H9 (cell line): ENCODE data around the gene PPP1CA. TPM values are rescaled to one million over a fixed set of nuclear protein-coding genes. Genes with fewer than 3 reads are reported as not detected.

Source experiments
- DNase-seq: peaks from one replicate; pipeline ENCODE4 v3.0.0-alpha.2; 2017
- H2AFZ ChIP-seq: one replicate; pipeline ENCODE4 v1.6.1; 2013; ENCODE audit warnings: mild to moderate bottlenecking, low read length, control low read depth, moderate library complexity
- H2AK5ac ChIP-seq: 2 replicates; pipeline ENCODE4 v1.6.1; 2013; ENCODE audit warnings: low read length, control low read depth, mixed read lengths; ENCODE audit not compliant: insufficient read length
- H2BK120ac ChIP-seq: one replicate; pipeline ENCODE4 v1.6.1; 2013; ENCODE audit warnings: low read depth, mild to moderate bottlenecking, low read length, control low read depth, inconsistent platforms; ENCODE audit not compliant: poor library complexity, severe bottlenecking
- H2BK12ac ChIP-seq: 2 replicates; pipeline ENCODE4 v1.6.1; 2013; ENCODE audit warnings: low read length, control low read depth, mixed read lengths, low read depth; ENCODE audit not compliant: insufficient read length
- H2BK15ac ChIP-seq: 2 replicates; pipeline ENCODE4 v1.6.1; 2013; ENCODE audit warnings: low read depth, low read length, control low read depth
- H2BK20ac ChIP-seq: one replicate; pipeline ENCODE4 v1.6.1; 2013; ENCODE audit warnings: low read depth, mild to moderate bottlenecking, low read length, control low read depth, inconsistent platforms; ENCODE audit not compliant: poor library complexity, severe bottlenecking
- H2BK5ac ChIP-seq: 2 replicates; pipeline ENCODE4 v1.6.1; 2013; ENCODE audit warnings: low read length, control low read depth, mixed read lengths; ENCODE audit not compliant: insufficient read length
- H3K14ac ChIP-seq: 2 replicates; pipeline ENCODE4 v1.6.1; 2013; ENCODE audit warnings: low read length, control low read depth; ENCODE audit not compliant: insufficient read depth
- H3K18ac ChIP-seq: 2 replicates; pipeline ENCODE4 v1.6.1; 2013; ENCODE audit warnings: low read depth, mild to moderate bottlenecking, mixed read lengths, low read length, control low read depth; ENCODE audit not compliant: insufficient read length
- H3K23ac ChIP-seq: 2 replicates; pipeline ENCODE4 v1.6.1; 2013; ENCODE audit warnings: low read length, control low read depth, mixed read lengths, low read depth; ENCODE audit not compliant: insufficient read length
- H3K23me2 ChIP-seq: 2 replicates; pipeline ENCODE4 v1.6.1; 2013; ENCODE audit warnings: low read depth, mild to moderate bottlenecking, mixed read lengths, low read length, control low read depth; ENCODE audit not compliant: insufficient read length, poor library complexity, severe bottlenecking
- H3K27ac ChIP-seq: 2 replicates; pipeline ENCODE4 v1.5.1; 2013; ENCODE audit warnings: low read length, control low read depth, mixed read lengths, low read depth; ENCODE audit not compliant: insufficient read length
- H3K27me3 ChIP-seq: 2 replicates; pipeline ENCODE4 v1.6.1; 2013; ENCODE audit warnings: low read length, control low read depth, inconsistent platforms; ENCODE audit not compliant: insufficient read depth
- H3K4ac ChIP-seq: 2 replicates; pipeline ENCODE4 v1.6.1; 2013; ENCODE audit warnings: low read depth, mild to moderate bottlenecking, control low read depth, inconsistent platforms, low read length, moderate library complexity
- H3K4me1 ChIP-seq: 2 replicates; pipeline ENCODE4 v1.6.1; 2013; ENCODE audit warnings: low read length, control low read depth, inconsistent platforms; ENCODE audit not compliant: insufficient read depth
- H3K4me2 ChIP-seq: 2 replicates; pipeline ENCODE4 v1.6.1; 2013; ENCODE audit warnings: low read length, control low read depth, mixed read lengths; ENCODE audit not compliant: insufficient read length, insufficient read depth
- H3K56ac ChIP-seq: 2 replicates; pipeline ENCODE4 v1.6.1; 2013; ENCODE audit warnings: low read depth, mild to moderate bottlenecking, mixed read lengths, low read length, control low read depth; ENCODE audit not compliant: insufficient read length
- H3K79me1 ChIP-seq: 2 replicates; pipeline ENCODE4 v1.6.1; 2013; ENCODE audit warnings: low read depth, mild to moderate bottlenecking, moderate library complexity, low read length, control low read depth, inconsistent platforms; ENCODE audit not compliant: insufficient read depth, poor library complexity, severe bottlenecking
- H3K79me2 ChIP-seq: 2 replicates; pipeline ENCODE4 v1.6.1; 2013; ENCODE audit warnings: low read length, control low read depth, inconsistent platforms; ENCODE audit not compliant: insufficient read depth
- H3K9ac ChIP-seq: 2 replicates; pipeline ENCODE4 v1.6.1; 2013; ENCODE audit warnings: low read length, control low read depth, mixed read lengths; ENCODE audit not compliant: insufficient read length; ENCODE audit errors: extremely low read depth
- H3K9me3 ChIP-seq: one replicate; pipeline ENCODE4 v1.6.1; 2013; ENCODE audit warnings: low read depth, low read length, inconsistent platforms; ENCODE audit not compliant: control insufficient read depth
- H3T11ph ChIP-seq: one replicate; pipeline ENCODE4 v1.6.1; 2013; ENCODE audit warnings: mild to moderate bottlenecking, low read length, control low read depth, inconsistent platforms
- H4K20me1 ChIP-seq: one replicate; pipeline ENCODE4 v1.6.1; 2013; ENCODE audit not compliant: control insufficient read depth, insufficient read length, insufficient read depth
- H4K5ac ChIP-seq: 2 replicates; pipeline ENCODE4 v1.6.1; 2013; ENCODE audit warnings: low read depth, mild to moderate bottlenecking, mixed read lengths, low read length, control low read depth; ENCODE audit not compliant: insufficient read length
- H4K8ac ChIP-seq: replicated peaks from 2 replicates; pipeline ENCODE4 v1.6.1; 2013; ENCODE audit warnings: low read length, control low read depth, mixed read lengths, low read depth; ENCODE audit not compliant: insufficient read length
- H4K91ac ChIP-seq: 2 replicates; pipeline ENCODE4 v1.6.1; 2013; ENCODE audit warnings: low read depth, mild to moderate bottlenecking, moderate library complexity, mixed read lengths, low read length, control low read depth; ENCODE audit not compliant: insufficient read length
- H3K27ac Mint-ChIP-seq, 3 experiments: 2 replicates in 2 of 3; 3 replicates in 1 of 3; pipeline ENCODE4 v1.8.0; 2020 to 2021; ENCODE audit warnings: mixed read lengths in 3 of 3, mild to moderate bottlenecking in 1 of 3, moderate library complexity in 1 of 3
- H3K27me3 Mint-ChIP-seq: 2 replicates; pipeline ENCODE4 v1.8.0; 2021; ENCODE audit warnings: low read depth, mild to moderate bottlenecking, moderate library complexity, mixed read lengths
- H3K36me3 Mint-ChIP-seq, 3 experiments: 2 replicates in 2 of 3; 3 replicates in 1 of 3; pipeline ENCODE4 v1.8.0; 2020 to 2021; ENCODE audit warnings: low read depth in 3 of 3, mixed read lengths in 3 of 3; ENCODE audit not compliant: insufficient read depth in 1 of 3
- H3K4me1 Mint-ChIP-seq, 2 experiments: 2 replicates each; pipeline ENCODE4 v1.8.0; 2020; ENCODE audit warnings: mixed read lengths in 2 of 2
- H3K4me3 Mint-ChIP-seq, 2 experiments: 2 replicates in 1 of 2; 3 replicates in 1 of 2; pipeline ENCODE4 v1.8.0; 2020 to 2021; ENCODE audit warnings: mild to moderate bottlenecking in 2 of 2, mixed read lengths in 2 of 2, moderate library complexity in 1 of 2
- H3K9me3 Mint-ChIP-seq, 2 experiments: 2 replicates in 1 of 2; 3 replicates in 1 of 2; pipeline ENCODE4 v1.8.0; 2020; ENCODE audit warnings: mild to moderate bottlenecking in 2 of 2, mixed read lengths in 2 of 2, moderate library complexity in 1 of 2
- CTCF ChIP-seq: fragments of 200-600 bp; sonication (generic); conservative IDR thresholded peaks from 3 replicates; pipeline ENCODE4 v1.8.0; 2021; ENCODE audit warnings: antibody characterized with exemption, mild to moderate bottlenecking
- WGBS: extraction: QIAGEN DNeasy Blood & Tissue Kit; methylation state at CpG from one replicate; pipeline ENCODE4 v1.1.7; 2013; ENCODE audit warnings: missing lambda C conversion rate, low lambda C conversion rate, mixed read lengths; ENCODE audit not compliant: insufficient read length; ENCODE audit errors: extremely low coverage; 5-methylcytosine and 5-hydroxymethylcytosine counted together
- total RNA-seq: library from RNA; stranded (reverse); gene quantifications from 2 replicates; pipeline ENCODE4 v1.2.1, GENCODE V29; 2021

PPP1CA gene
- total RNA-seq, 1 experiment from 2014 or later, result 205 TPM

GRCh38 chr11:67415501-67416304 lies 14.0 kb upstream of the PPP1CA start, which contains the start of gene CARNS1:
CARNS1 (plus strand) TSS chr11:67415678; CDS start chr11:67416200, 522 bp downstream.
- WGBS, result no CpG with 5 or more reads among the region's 67 CpGs
- no peak within 1 kb of the TSS for H2BK20ac ChIP-seq
- Mint-ChIP-seq H3K4me1 (peaks cover 18 to 26% of the 10 kb centered on the region in 2 experiments), H3K4me3 (peak within 1 kb of the TSS; percentile 66 to 85), H3K27ac (peak within 1 kb of the TSS in 1 of 3 experiments; percentile 72; a peak in 2 of 7 replicates), H3K27me3 (peaks cover 49% of the 10 kb centered on the region), H3K9me3 (no peaks in the 10 kb centered on the region; a peak in 1 of 5 replicates), H3K36me3 (peaks cover 0 to 1% (median 0%) of the 10 kb centered on the region in 3 experiments; a peak in 1 of 7 replicates)
- no peaks in the 10 kb centered on the region for H4K20me1 ChIP-seq
- no peak within 1 kb of the TSS for H3K9ac ChIP-seq
- H3K18ac ChIP-seq, result no peak within 1 kb of the TSS
- DNase-seq, result peak; percentile 76
- TF ChIP-seq CTCF, result no peak
- H3T11ph ChIP-seq, result no peak within 1 kb of the TSS
- no peak within 1 kb of the TSS for H2BK12ac ChIP-seq
- no peaks in the 10 kb centered on the region for H3K79me2 ChIP-seq
- H4K91ac ChIP-seq, result no peak within 1 kb of the TSS
- H3K27me3 ChIP-seq, result no peaks in the 10 kb centered on the region
- no peaks in the 10 kb centered on the region for H3K4me1 ChIP-seq
- H2BK5ac ChIP-seq, result no peak within 1 kb of the TSS
- no peaks in the 10 kb centered on the region for H3K9me3 ChIP-seq
- H4K8ac ChIP-seq, result no peak within 1 kb of the TSS
- no peak within 1 kb of the TSS for H2AFZ ChIP-seq
- H3K4me2 ChIP-seq, result peak within 1 kb of the TSS; percentile 44
- no peak within 1 kb of the TSS for H4K5ac ChIP-seq
- H3K23ac ChIP-seq, result no peak within 1 kb of the TSS
- no peak within 1 kb of the TSS for H2BK120ac ChIP-seq
- no peak within 1 kb of the TSS for H3K27ac ChIP-seq
- H2AK5ac ChIP-seq, result no peak within 1 kb of the TSS
- H3K79me1 ChIP-seq, result no peaks in the 10 kb centered on the region
- no peak within 1 kb of the TSS for H2BK15ac ChIP-seq
- no peaks in the 10 kb centered on the region for H3K23me2 ChIP-seq
- no peak within 1 kb of the TSS for H3K56ac ChIP-seq
- H3K14ac ChIP-seq, result no peak within 1 kb of the TSS
- no peak within 1 kb of the TSS for H3K4ac ChIP-seq
